GM06990 (cell line): Measurements from ENCODE around the gene SLC22A8.

Experiments used
- DNase-seq: peaks from one replicate; pipeline ENCODE4 v3.0.0-alpha.2; 2011; ENCODE audit not compliant: insufficient read length; ENCODE audit errors: extremely low read depth
- H3K27me3 ChIP-seq: replicated peaks from 2 replicates; pipeline ENCODE4 v1.6.0; 2011; ENCODE audit warnings: low read length; ENCODE audit not compliant: control insufficient read depth, insufficient read depth
- H3K36me3 ChIP-seq: 2 replicates; pipeline ENCODE4 v1.5.1; 2011; ENCODE audit warnings: low read length; ENCODE audit not compliant: control insufficient read depth, insufficient read depth
- H3K4me3 ChIP-seq: replicated peaks from 2 replicates; pipeline ENCODE4 v1.5.1; 2011; ENCODE audit warnings: low read depth, mild to moderate bottlenecking, control low read depth, low read length
- CTCF ChIP-seq: IDR thresholded peaks from 2 replicates; pipeline ENCODE4 v1.5.1; 2011; ENCODE audit warnings: low read length, control low read depth, mild to moderate bottlenecking, inconsistent platforms; ENCODE audit not compliant: insufficient read depth, poor library complexity, severe bottlenecking

SLC22A8 gene

DNA sequence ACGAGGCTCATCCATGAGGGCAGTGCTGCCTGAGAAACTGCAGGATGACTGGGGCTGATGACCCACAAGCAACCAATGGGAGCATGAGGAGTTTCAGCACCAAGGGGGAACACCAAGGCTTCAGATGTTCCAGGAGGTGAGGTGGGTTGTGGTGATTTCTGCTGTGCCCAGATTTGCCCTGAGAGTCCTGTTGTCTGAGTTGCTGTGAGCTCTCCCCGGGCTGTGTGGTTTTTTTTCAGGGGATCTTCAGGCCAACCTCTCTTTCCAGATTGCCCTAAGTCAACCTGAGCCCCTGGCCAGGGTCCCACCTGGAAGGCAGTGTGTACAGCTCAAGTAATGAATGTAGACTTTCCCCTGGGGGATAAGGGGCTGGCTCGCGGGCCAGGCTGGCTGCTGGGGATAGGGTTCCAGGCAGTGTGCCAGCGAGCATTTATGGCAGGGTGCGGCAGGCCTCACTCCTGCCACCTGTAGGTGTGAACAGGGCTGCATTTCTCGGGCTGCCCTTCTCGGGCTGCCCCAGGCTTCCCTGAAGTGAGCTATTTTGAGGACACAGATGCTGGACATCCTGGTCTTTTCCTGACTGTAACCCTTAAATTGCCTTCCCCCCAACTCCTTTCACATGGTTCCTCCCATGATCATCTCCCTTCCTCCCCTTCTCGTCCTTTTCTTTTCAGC, 40.7 kb downstream of the SLC22A8 start:
- H3K4me3 ChIP-seq = no peak overlapping the region
- H3K27me3 ChIP-seq = peaks cover 2% of the 10 kb centered on the region
- no peaks in the 10 kb centered on the region for H3K36me3 ChIP-seq
- DNase-seq = no peak
- TF ChIP-seq CTCF = peak; percentile 48

GRCh38 chr11:62965574-62965973, 50.1 kb downstream of the SLC22A8 start:
- no peak for DNase-seq
- TF ChIP-seq CTCF = no peak
- Histone ChIP-seq H3K4me3 (no peak overlapping the region), H3K36me3 (no peaks in the 10 kb centered on the region), H3K27me3 (no peaks in the 10 kb centered on the region; the same call in 1 of the 2 replicates)

- Histone ChIP-seq H3K27me3 (no peaks in the 10 kb centered on the region; the same call in 1 of the 2 replicates), H3K4me3 (no peak overlapping the region), H3K36me3 (no peaks in the 10 kb centered on the region)
- TF ChIP-seq CTCF = no peak
- DNase-seq = no peak
Measured at GRCh38 chr11:62962391-62962790, 53.2 kb downstream of the SLC22A8 start.

- no peaks in the 10 kb centered on the region; the same call in 1 of the 2 replicates for H3K27me3 ChIP-seq
- no peak overlapping the region for H3K4me3 ChIP-seq
- H3K36me3 ChIP-seq = no peaks in the 10 kb centered on the region
- DNase-seq = no peak
- TF ChIP-seq CTCF = no peak
Measured at GRCh38 chr11:62961017-62961570, 54.5 kb downstream of the SLC22A8 start.

DNA sequence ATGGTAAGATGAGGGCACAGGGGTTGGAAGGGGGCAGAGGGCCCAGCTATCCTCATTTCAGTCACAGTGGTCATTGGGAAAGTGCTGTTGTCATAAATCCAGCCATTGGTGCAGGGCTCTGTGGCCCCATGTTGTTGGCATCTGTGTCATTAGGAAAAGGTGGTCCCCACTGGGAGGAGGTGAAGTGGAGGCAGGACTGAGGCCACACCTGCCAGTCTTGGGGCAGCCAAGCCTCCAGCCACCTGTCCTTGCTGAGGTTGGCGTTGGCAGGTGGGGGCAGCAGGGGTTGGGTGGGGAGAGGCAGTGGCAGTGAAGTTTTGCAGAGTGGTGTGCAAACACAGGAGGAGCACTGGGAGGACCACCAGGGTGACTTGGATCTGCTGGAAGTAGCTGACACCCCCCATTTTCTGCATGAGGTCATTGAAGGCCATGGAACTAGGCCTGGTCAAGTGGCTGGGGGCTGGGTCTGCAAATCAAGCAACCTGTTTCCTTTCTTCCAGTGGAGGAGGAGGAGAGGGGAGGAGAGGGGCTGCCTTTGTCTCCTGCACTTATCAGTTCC, 56.1 kb downstream of the SLC22A8 start:
- no peak for DNase-seq
- no peak for TF ChIP-seq CTCF
- H3K27me3 ChIP-seq = no peaks in the 10 kb centered on the region; the same call in 1 of the 2 replicates
- no peaks in the 10 kb centered on the region for H3K36me3 ChIP-seq
- H3K4me3 ChIP-seq = no peak overlapping the region
